GM21723 (cell line): Measurements from ENCODE around the gene LRRC2.
"Not testable (repeated sequence)": the region's sequence is repeated elsewhere in the genome, so short reads cannot be mapped to it uniquely, and the experiment has no call there.

Experiments used
- ATAC-seq: cut with Tn5 transposase; IDR thresholded peaks from one replicate; pipeline ENCODE4 v1.9.1; 2021; ENCODE audit warnings: mild to moderate bottlenecking, moderate library complexity; ENCODE audit not compliant: unreplicated experiment

Gene LRRC2, protein sequence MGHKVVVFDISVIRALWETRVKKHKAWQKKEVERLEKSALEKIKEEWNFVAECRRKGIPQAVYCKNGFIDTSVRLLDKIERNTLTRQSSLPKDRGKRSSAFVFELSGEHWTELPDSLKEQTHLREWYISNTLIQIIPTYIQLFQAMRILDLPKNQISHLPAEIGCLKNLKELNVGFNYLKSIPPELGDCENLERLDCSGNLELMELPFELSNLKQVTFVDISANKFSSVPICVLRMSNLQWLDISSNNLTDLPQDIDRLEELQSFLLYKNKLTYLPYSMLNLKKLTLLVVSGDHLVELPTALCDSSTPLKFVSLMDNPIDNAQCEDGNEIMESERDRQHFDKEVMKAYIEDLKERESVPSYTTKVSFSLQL

DNA sequence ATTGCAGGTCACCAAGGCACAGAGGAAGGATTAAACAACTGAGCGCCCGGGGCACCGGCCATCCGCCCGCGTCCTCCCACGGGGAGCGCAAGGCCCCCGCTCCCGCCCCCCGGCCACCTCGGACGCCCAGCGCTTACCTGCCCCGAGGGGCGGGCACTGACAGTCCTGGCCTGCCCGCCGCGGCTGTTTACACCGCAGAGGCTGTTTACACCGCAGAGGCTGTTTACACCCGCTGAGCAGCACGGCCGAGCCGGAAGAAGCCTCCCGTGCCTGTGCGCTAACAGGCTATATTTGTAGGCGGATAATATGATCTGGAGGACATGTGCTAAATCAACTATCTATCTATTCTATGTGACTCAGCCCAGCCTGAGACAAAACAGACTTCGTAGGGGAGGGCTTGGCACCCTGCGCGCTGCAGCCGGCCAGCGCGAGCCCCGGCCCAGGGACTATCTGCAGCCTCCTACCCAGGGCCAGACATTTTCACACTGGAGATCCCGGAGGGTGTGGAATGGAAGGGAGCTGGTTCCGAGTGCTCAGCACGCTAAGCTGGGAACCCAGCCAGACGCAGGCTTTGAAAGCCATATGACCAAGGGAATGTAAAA is at the start of gene LRRC2:
TSS of gene LRRC2 (minus strand) at position 263 of the 602 bp plus-strand sequence. CDS start 14,711 bp downstream, outside the sequence.
- no peak for ATAC-seq

DNA sequence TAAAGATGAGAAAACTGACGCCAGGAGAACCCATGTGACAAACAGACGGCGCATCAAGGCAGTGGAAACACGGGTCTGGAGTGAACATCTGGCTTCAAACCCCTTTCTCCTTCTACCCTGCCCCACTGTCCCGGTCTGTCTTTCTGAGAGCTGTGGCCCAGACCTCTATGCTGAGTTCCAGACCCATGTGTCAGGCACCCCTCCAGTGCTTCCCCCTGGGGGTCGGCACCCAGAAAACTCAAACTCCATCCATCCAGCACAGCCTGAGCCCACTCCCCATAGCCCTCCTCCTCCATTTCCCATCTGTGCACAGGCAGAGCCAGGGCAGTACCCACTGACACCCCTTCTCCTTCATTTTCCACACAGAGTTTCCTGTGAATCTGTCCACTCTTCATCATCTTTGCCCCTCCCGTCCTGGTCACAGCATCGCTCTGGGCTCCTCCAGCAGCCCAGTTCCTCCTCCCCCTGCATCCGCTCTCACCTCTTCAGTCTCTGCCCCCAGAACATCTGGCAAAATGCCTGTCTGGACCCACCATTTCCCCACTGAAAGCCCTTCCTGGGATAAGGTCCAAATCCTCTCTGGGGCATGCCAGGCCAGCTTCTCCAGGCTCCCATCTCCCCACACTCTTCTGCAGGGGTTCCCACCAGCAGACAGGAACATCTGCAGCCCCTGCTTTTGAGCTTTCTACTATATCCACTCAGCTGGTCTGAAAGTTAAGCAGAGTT is 49.1 kb upstream of the LRRC2 start:
- no peak for ATAC-seq

DNA sequence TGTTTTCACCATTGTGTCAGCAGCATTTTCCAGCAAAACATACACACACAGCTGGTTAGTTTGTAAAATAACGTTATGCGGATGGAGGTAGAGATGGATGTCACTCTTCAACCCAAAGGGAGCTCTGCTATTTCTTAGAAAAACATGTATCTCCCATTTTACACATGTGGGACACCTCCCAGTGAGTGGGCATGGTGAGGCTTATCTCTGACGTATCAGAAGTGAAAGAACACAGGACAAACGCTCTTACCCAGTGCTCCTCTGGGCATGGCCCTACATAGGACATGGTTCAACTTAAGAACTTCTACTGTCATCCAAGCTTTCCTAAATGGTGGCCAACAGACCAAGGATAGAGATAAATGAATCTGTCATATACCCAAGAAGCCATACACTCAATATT is 48.3 kb upstream of the LRRC2 start:
- no peak for ATAC-seq

DNA sequence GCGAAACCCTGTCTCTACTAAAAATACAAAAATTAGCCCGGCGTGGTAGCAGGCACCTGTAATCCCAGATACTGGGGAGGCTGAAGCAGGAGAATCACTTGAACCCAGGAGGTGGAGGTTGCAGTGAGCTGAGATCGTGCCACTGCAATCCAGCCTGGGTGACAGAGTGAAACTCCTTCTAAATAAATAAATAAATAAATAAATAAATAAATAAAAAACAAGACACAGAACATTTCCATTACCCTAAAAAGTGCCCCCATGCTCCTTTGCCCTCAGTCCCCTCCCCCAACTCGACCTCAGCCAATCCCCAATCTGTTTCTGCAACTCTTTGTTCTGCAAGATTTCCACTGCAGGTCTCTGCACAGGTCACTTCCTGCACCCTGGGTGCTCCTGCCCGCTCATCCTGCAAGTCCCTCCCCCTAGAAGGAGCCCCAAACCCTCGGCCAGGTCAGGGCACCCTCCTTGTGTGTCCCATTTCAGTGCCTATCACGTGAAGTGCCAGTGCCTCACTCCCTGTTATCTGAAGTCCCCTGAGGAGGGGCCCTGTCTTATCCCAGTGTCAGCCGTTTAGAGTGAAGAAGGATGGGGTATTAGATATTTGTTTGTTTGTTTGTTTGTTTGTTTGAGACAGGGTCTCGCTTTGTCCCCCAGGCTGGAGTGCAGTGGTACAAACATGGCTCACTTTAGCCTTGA is 47.4 kb upstream of the LRRC2 start:
- ATAC-seq = no peak

DNA sequence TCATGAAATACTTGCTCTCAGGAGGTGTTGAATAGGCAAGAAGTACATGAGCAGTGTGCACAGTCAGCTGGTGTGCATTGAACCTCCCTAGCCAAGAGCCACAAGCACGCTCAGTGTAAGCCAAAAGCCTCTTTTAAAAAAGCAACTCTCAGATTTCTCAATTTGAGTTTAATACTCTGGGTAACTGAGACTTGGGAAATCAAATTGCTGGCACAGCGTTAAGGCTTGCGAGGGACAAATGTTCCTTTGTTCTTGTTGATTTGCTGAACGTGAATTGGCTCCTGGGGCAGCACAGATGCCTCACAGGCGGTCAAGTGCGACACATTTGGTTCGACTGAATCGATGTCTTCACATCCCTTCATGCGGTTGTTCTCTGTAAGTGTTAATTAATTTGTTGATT is 46.2 kb upstream of the LRRC2 start, which contains the start of gene FAM240A:
TSS of gene FAM240A (plus strand) at position 202 of the 400 bp plus-strand sequence. CDS start at position 361, 159 bp downstream.
- ATAC-seq = no peak

DNA sequence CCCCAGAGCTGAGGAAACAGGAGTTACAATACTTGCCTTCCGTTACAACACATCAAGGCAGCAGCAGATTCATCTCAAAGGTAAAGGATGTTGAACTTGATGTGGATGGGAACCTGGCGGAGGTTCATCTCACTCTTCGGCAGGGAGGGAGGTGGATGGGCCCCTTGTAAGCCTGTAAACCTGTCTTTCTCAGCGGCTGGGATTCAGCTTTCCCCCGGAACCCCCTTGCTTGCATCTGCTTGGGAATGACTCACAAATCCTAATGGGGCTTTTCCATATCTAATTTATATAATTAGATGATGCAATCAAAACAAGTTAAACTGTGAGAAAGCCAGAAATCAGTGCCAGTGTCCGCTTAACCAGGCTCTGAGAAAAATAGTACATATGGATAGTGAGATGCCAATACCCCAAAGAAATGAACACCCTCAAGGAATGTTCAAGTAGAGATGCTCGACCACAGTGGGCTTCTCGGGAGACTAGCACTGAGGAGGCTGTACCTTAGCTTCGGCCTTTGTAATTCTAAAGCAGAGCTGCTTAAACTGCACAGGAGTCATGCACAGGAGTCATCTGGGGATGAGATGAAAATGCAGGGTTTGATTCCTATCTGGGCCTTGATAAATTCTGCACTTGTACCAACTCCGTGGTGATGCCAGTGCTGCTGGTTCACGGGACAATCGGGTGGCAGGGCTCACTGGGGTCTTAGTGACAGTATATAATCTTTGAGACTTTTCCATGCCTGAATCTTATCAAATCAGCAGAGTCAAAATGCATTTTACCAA is 44.0 kb upstream of the LRRC2 start:
- no peak for ATAC-seq

DNA sequence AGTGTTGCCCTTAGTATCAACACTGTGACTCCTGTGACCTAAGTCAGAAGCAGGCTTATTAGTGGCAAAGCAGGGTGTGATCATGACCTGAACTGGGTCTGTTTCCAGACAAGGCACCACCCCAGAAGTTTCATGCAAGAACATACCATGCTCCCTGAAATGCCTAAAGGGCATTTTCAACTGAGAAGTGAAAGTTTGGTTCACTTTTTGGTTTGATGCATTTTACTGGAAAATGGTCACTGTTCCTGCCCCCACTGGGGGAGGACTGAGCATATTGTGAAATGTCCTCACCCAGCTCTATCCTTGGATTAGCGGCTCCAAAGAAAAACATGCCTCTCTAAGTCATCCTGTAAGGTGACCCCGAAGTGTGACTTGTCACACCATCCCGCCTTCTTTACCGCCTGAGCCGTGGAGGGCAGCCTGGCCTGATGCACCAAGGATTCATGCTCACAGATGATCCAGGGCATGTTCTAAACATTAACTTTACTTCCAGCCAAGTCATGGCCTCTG is 43.2 kb upstream of the LRRC2 start:
- ATAC-seq = no peak

DNA sequence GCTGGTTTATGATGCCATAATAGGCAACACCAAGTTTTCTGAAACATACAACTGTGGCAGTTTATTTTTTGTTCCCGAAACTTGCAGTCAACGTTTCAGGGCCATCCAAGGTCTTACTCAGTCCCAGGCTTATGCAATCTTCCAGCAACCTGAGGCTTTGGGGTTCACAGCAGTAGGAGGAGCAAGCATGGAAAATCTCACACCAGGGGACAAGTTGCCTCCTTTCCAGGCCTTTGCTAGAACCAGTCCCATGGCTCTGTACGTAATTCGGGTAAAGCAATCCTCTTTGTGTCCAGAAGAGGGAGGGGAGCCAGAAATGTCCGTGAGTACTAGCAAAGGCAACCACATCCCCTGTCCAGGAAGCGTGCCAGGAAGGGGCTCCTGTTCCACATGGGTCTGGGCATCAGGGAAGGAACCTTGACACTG is 41.5 kb upstream of the LRRC2 start:
- no peak for ATAC-seq

DNA sequence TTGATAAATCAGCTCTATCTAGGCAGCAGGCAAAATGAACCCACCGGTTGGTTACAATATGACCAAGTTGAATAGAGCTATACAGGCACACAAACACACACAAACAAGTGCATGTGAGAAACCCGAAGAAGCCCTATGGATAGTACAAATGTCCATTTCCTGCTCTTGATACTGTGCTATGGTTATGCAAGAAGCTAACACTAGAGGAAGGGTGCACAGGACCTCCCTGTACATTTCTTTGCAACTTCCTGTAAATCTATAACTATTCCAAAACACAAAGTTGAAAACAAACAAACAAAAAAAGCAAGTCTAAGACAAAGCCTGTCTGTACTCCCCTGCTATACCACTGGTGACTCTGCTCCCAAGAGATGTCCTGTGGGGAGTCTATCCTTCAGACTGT is 38.0 kb upstream of the LRRC2 start:
- ATAC-seq = no peak

DNA sequence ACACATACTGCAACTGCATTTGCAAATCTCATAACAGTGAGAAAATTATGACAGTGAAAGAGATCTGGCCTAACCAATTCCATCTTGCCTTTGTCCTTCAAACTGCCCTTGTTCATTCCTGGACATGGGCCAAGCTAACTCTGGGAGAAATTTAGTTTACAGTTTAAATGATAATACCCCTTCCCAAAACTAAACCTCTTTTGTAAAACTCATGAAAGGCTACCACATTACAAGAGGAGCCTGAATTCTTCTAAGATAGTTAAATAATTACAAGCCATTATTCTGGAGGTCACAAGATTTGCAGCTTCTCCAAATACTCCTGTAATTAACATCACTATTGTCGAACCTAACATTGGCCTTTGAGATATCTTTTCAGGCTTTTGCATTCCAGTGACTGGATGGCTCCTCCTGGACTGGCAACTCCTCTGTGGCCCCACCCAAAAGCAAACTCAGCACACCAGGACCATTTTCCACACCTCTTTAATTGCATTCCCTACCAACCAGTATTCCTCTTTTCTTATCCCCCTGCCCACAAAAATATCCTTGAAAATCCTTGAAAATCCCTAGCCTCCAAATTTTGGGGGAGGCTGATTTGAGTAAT is 37.4 kb upstream of the LRRC2 start:
- ATAC-seq = no peak

DNA sequence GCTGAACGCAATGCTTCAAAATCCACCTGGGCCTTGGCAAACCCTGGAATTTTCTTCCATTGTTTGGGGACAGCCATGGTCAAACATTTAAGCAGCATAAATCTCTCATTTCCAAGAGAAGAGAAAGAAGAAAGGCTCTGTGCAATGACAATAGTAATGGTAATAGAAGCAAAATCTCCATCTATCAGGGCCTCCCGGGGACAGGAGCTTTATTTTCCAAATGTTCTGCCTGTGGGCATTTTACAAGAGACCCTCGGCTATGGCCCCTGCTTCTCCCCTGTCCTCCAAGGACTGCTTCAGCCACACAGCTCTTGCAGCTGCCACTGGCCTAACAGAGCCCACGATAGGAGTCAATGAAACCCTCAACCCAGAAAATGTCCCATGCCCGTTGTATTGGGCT is 33.5 kb upstream of the LRRC2 start:
- no peak for ATAC-seq

DNA sequence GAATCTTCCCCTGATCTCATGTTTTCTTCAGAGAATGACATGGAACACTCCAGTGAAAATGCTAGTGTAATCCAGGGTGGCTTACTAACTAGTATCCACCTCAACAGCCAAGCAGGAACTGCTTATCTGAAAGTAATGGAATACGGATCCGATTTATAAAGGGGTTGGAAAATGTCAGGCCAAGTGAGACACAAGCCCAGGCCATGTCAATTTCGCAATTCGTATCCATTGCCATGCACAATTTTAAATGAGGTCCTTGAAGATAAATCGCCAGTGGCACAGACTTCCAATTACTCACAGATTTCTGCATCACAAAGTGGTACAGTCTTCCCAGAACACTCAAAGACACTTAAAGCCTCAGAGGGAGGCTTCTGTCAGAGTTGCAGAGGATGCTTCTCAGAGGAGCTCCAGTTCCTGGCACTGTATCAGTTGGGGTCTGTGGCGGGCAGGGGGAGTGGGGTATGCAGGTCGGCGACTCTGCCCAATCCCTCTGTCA is 29.8 kb upstream of the LRRC2 start:
- ATAC-seq = no peak

DNA sequence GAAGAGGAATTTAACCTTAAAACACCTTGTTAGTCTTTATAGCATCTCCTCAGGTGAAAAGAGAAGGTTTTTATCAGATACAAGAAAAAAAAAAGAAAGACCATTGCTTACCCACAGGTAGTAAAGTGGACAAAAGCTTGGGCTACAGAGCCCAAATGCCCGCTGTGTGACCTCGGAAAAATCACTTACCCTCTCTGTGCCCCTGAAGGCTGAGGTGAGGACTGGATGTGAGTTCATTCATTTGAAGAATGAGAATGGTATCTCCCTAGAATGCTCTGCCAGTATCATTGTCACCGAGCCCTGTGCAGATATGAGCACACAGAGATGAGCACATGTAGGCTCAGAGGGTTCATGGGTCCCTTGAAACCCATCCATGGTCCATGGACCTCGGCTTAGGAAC is 28.6 kb upstream of the LRRC2 start:
- ATAC-seq = no peak

DNA sequence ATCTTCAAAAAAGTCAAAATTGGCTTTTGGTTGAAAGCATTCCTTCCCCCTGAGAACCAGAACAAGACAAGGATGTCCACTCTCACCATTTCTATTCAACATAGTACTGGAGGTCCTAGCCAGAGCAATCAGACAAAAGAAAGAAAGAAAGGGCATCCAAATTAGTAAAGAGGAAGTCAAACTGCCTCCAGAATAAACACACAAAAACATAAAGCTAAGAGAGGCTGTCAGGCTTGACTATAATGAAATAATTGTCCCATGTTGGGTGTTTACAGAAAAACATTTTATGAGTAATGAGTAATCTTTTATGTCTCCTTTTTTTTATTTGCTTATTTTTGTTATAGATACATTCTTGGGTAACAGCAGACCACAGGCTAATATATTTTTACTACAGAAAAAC is 27.9 kb upstream of the LRRC2 start:
- no peak for ATAC-seq

DNA sequence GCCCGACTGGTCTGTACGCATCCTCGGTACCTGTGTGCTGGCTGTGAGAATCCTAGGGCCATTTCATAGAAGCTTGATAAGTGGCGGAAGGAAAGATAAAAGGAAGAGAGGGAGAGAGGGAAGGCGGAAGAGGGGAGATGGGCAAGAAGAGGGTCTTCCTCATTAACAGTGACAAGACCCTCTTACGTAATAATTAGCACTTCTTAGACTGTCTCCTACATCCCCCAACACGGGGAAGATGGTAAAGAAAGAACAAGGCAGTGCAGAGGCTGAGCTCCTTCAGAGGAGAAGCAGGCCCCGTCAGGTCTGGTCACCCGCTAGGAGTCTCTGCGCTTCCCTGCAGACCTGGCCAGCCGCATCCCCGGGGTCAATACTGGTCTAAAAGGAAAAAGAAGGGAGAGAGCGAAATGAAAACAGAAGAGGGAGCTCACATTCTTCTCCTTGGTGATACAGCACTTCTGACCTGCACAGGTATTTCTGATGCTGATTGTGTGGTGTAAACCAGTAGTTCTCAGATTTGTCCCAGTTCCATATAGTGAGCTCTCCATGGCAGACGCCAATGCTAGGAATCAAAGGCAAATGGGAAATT is 27.3 kb upstream of the LRRC2 start:
- ATAC-seq = no peak

DNA sequence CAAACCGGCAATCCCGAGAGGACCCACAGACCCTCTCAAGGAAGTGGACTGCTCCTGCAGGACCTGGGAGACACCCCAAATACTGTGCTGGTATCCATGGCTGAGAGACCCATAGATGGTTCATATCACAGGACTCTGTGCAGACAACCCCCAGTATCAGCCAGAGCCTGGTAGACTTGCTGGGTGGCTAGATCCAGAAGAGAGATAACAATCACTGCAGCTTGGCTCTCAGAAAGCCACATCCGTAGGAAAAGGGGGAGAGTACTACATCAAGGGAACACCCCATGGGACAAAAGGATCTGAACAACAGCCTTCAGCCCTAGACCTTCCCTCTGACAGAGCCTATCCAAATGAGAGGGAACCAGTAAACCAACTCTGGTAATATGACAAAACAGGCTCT is 21.2 kb upstream of the LRRC2 start:
- ATAC-seq = not testable (repeated sequence)

DNA sequence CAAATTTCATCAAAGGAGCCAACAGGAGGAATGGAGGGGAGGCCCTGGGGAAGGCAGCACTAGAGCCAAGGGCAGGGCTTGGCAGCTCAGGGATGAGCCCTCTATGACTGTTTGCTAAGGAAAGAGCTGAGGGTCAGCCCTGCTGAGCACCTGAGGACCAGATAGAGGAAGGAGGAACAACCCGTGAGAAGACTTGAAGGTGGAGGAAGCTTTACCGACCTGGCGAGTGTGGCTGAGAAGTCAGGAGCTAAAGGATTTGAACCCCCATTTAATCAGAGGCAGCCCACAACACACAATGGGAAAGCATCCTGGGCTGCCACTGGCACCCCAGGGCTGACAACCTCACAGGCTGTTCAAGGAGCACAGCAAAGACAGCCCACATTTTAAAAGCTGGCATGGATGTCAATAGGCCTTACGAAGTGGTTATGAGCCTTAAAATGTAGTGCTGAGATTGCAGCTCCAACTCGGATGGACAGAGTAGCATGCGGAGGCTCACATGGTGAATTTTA is 20.7 kb upstream of the LRRC2 start:
- no peak for ATAC-seq

DNA sequence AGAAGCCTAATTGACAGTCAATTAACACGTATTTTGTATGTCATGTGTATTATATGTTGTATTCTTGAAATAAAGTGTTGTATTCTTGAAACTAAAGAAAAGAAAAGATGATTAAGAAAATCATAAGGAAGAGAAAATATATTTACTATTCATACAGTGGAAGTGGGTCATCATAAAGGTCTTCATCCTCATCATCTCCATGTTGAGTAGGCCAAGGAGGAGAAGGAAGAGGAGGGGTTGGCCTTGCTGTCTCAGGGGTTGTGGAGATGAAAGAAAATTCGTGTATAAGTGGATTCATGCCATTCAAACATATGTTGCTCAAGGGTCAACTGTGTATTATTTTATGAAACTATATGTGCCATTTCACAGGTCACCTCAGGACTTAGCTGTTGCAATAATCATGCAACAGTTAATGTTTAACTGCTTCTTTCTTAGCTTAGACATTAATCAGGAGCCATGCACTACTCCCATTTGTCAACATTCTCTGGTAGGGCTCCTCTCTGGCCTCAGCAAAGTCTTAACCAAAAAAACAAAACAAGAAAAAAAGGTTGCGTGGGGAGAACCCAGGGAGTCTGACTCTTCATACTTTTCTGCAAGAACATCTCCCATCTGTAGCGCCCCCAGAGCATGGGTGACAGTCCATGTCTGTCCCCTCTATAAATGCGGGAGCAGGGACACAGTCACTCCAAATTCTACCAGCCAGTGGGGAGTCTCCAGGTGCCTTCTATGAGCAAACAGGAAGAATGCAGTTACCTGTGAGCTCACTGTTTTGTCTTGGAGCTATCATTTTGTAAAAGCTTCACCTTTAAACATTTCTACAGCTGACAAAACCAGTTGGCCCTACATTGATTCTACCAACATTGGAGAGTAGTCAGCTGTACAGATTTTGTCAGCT is 19.9 kb upstream of the LRRC2 start:
- ATAC-seq = no peak
